Colon (tissue), 2 donors: ENCODE data around the gene DYNLT1.
"Not testable (repeated sequence)": the region's sequence is repeated elsewhere in the genome, so short reads cannot be mapped to it uniquely, and the experiment has no call there.

Source experiments
- FAIRE-seq: peaks from 2 replicates; lab custom pipeline; 2012; peaks lifted over from hg19 to GRCh38; lab: Jason Lieb, UNC
- donor health status: control.
- donor health status: control.

The DYNLT1 gene

DNA sequence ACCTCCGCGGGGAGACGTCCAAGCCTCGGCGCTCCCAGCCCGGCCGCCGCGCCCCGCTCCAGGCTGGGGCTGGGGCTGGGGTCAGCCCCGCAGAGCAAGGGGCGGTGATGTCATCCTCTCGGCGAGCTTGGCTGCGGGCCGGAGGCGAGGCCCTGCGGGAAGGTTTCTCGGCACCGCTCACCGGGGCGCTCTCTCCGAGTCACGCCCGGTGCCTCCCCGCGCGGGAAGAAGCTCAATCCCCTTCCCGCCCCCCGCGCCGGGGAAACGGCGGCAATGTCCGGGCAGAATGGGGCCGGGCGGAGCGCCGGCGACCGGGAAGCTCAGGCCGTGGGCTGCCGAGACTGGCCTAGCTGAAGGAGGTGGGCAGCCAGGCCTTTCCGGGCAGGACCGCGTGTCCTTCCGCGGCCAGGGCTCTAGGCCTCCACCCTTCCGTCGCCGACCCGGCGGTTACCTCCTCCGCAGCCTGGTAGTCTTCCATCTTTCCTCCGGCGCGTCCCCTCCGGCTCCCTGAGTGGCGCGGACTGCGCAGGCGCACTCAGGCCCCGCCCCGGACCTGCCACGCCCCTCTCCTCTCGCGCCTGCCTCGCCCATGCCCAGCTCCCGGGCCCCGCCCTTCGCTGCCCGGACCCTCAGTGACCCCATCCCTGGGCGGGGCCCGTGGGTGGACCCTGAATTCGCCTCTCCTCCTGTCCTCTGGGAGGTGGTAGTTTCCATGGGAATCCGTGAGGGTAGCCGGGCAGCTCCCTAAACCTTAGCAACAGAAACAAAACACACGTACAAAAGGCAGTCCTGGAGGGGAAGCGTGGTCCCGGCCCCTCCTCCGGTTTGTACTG, at the start of gene DYNLT1:
Gene DYNLT1 (minus strand): TSS at position 513 of the 833 bp plus-strand sequence. CDS start 35 bp downstream, at position 478.
- no peak for FAIRE-seq

DNA sequence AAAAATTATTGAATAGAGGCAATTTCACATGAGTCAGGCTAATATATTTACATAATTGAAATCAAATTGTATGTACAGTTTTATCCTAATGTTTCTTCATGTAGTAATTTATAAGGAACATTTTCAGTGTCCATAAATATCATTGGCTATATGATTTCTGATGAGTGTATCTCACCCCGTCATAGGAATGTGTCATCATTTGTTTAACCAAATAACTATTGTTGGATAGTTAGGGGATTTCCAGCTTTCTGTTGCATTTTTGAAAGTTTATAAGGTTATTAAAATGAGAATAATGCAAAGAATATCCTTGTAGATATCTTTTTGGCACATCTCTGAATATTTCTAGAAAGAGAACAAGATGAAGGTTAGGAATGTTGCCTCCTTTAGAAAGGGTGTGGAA, 44.3 kb upstream of the DYNLT1 start:
- no peak for FAIRE-seq

DNA sequence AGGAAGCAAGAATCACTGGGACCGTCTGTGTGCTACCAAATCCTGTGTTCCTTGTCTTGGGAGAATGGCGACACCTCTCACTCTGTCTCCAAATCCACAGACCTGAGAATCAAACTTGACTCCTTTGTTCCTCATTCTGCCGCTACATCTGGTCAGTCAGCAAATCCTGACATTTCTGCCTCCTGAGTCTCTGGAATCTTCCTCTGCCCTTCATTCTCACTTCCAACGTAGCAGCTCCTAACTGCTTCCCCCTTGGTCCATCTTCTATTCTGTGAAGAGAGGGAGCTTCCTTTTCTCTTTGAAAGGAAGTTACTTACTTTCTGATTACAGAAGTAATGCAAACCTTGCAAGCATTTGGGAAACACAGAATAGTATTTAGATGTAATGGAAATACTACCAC, 43.0 kb upstream of the DYNLT1 start:
- no peak for FAIRE-seq

DNA sequence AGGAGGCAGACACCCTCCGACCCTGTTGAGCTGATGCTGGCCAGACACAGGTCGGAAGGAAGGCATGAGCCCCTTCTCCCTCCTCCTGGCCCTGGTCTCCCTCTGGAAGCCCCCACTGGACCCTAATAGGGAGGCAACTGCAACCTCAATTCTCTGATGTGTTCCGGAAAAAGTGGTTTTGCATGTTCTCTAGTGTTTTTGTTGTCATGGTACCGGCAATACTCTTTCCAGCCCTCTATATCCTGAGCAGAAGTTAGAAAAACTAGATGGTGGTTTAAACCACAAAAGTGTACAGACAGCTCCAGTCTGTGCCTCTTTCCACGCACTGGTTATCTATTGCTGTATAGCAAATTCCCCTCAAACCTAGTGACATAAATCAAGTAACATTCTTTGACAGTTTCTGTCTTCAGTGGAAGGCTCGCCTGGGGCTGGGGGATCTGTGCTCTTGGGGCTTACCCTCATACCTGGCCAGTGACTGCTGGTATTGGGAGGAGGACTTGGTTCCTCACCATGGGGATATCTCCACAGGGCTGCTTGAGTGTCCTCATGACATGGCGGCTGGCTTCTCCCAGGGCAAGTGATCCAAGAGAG, 42.3 kb upstream of the DYNLT1 start:
- no peak for FAIRE-seq

DNA sequence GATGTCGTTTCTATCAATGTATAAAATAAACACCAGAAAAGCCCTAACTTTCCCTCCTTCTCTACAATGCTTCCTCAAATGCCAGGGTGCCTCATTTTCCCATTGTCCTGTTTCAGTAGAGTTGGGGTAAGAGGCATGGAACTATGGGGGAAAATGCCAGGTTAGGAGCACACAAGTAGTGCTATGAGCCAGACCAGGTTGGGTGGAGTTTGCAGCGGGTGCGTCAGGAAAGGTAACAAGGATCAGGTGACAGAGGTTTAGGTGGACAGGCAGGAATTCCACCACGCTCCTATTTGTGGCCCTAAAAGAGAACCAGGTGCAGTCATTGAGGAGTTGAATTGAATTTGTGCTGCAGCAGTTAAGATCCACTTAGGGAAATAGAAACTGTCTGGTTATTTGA, 41.8 kb upstream of the DYNLT1 start:
- no peak for FAIRE-seq

DNA sequence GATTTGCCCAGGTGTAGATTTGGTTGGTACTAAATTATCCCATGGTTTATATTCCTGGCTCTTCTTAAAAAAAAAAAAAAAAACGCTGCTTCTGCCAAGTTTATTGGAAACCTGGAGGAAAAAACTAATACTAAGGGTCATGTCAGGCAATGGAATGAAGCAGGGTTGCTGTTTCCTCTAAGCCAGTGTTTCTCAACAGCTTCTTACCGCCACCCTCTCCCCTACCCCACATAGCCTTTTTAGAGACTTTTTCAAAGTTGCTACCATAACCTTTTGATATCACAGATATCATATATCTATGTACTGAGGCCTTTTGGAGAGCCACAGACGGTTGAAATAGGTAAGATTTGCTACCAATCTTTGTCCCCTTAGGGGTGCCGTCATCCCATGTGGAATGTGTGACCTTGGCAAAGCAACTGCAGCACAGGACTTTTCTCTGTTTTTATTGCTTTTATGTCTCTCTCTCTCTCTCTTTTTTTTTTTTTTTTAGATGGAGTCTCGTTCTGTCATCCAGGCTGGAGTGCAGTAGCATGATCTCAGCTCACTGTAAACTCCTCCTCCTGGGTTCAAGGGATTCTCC, 40.3 kb upstream of the DYNLT1 start:
- FAIRE-seq: no peak

DNA sequence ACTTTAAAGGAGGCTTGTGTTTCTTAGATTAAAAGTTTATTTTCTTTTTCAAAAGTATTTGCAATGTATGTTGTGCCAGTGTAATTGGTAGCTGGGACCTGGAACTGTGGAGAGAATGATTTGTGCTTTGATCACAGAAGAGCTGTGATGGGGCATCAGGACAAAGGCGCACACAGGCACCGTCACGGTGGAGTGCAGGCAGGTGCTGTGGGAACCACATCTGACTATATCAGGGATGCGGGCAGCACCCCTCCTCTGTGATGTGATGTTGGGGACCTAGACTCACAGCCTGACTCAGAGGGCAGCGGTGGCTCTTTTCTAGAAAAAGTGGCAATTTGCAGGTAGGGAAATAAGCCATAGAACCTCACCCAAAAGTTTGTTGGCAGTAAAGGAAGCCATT, 39.8 kb upstream of the DYNLT1 start:
- FAIRE-seq: no peak

DNA sequence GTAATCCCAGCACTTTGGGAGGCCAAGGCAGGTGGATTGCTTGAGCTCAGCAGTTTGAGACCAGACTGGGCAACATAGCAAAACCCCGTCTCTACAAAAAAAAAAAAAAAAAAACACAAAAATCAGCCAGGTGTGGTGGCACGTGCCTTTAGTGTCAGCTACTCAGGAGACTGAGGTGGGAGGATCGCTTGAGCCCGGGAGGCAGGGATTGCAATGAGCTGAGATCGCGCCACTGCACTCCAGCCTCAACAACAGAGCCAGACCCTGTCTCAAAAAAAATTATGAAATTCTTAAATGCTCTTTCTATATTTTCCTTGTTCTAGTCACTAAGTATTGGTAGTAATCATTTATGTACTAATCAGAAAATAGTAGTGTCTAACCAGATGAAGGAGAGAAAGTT, 35.9 kb upstream of the DYNLT1 start:
- no peak for FAIRE-seq

DNA sequence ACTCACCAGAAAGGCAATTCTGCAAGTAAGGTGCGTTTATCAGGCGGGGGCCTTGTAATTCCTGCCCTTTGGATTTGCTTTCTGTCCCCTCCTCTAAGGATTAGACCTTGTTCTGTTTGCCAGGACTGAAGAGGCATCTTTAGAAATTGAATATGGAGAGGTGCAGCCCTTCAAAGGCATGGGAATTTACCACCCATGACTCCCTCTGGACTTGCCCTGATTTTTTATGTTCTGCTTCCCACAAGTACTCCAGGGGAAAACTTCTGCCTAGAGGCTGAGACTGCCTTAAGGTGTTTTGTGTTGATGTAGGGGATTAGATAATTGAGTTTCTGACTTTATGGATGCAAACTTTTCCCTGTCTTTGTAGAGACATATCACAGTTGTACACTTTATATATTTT, 35.5 kb upstream of the DYNLT1 start:
- no peak for FAIRE-seq

DNA sequence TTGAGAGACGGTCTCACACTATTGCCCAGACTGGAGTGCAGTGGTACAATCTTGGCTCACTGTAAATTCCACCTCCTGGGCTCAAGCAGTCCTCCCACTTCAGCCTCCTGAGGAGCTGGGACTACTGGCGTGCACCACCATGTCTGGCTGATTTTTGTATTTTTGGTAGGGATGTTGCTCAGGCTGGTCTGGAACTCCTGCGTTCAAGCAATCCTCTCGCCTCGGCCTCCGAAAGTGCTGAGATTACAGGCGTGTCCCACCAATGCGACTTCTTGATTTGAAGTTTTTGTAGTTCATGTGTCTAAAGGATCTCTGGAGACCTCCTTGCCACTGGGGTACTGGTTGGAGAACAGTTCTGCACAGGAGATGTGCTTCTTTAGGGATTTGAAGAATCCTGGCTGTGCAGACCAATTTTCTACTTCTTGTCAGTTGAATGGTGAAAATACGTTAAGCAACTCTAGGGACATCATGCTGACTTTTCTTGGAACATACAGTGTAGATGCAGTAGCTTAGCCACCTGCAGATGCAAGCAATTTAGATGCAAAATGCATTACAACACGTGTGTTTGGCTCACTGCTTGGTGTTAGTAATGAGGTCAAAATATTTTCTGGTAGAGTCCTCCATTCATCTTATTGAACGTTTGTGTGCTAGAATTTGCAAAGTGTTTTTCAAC, 33.5 kb upstream of the DYNLT1 start:
- no peak for FAIRE-seq

DNA sequence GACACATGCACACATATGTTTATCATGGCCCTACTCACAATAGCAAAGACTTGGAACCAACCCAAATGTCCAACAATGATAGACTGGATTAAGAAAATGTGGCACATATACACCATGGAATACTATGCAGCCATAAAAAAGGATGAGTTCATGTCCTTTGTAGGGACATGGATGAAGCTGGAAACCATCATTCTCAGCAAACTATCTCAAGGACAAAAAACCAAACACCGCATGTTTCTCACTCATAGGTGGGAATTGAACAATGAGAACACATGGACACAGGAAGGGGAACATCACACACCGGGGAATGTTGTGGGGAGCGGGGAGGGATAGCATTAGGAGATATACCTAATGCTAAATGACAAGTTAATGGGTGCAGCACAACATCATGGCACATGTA, 32.6 kb upstream of the DYNLT1 start:
- FAIRE-seq: not testable (repeated sequence)

DNA sequence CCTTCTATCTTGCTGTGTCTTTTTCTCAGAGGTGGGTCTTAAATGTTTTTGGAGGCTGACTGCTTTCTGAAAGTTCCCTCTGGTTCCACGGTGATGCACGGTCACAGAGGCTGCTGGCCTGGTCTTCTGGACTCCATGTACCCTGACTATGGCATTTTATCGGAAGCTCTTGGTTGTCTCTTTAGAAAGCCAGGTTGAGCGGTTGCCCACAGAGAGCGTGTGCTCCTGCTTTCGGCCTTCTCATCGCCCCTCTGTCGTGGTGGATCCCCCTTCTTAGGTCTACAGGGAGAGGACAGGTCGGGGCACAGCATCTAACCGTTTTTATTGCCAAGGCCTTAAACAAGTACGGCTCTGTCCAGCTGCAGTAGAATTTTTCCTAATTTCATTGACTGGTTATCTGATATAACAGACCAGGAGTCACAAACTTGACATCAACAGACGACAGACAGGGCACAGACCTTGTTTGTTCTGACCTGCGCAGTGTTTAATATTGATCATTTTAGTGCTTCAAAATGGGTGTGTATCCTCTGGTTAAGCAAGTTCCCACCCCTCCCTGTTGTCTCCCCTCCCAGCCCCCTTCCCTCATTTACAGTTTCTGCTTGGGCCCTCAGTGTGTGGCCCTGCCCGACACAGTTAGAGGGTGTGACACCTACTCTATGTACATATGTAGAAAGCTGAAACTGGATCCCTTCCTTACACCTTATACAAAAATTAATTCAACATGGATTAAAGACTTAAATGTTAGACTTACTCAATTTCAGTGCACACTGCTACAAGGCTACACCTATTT, 30.0 kb upstream of the DYNLT1 start:
- FAIRE-seq: no peak

DNA sequence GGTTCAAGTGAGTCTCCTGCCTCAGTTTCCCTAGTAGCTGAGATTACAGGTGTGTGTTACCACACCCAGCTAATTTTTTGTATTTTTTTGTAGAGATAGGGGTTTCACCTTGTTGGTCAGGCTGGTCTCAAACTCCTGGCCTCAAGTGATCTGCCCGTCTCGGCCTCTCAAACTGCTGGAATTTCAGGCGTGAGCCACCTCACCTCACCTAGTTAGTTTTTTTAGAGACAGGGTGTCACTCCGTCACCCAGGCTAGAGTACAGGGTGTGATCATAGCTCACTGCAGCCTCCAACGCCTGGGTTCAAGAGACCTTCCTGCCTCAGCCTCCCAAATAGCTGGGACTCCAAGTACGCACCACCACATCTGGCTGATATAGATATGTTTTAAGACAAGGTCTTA, 28.2 kb upstream of the DYNLT1 start:
- no peak for FAIRE-seq

DNA sequence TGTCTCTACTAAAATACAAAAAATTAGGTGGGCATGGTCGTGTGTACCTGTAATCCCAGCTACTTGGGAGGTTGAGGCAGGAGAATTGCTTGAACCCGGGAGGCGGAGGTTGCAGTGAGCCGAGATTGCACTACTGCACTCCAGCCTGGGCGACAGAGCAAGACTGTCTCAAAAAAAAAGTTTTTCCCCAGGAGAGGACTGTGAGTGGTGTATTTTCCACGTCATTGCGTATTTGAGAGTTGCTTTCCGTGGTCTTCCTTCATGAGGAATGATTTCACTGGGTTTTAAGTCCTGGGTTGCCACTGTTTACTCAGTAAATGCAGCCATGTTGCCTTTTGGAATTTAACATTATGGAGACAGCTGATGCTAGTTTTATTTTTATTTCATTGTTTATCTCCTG, 27.6 kb upstream of the DYNLT1 start:
- FAIRE-seq: not testable (repeated sequence)

DNA sequence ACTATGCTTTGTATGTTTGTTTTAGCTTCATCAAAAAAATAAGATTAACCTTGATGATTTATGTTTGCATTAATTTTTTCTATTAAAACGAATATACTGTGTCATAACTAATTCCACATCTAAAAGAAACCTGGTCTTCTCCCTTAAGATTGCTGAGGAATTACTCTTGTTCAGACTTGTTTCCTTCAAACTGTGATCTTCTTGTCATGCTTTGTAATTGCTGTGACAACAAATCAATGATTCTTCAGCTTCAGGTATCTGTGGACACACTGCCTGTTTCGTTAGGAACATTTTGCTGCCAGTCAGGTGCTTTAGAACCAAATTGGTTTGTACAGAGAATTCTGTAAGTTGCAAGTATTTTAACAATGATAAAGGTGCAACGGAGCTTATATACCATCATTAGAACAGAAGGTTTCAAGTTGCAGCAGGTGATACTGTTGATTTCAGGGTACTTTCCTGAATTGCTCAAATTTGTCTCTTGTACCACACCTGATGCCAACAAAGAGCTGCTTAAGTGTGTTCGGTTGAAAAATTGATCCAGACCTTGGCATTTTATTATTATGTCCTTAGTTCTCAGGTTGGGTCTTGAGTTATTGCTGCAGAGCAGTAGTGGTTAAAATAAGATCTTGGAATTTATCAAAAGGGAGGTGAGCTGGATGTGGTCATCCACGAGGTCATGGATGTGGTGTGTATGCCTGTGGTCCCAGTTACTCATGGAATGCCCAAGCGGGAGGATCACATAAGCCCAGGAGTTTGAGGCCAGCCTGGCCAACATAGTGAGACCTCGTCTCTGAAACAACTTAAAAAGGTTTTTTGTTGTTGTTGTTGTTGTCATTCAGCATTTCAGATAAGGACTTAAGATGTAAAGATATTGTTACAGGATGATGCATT, 24.8 kb upstream of the DYNLT1 start:
- FAIRE-seq: no peak

DNA sequence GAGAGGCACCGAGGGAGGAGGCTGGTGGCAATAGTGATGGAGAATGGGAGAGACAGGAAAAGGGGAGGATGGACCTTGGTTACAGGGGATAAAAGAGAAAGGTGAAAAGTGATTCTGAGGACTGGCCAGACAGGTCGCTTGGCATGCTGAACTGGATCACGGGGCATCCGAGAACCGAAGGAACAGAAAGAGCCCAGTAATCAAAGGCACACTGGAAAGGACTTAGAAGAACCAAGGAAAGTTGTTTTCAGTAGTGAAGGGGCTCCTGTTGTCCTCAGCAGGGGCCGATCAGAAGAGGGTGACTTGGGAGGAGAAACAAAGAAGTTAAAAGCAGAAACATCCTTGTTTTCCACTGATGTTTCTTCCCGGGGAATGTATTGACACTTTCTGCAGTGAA, 24.2 kb upstream of the DYNLT1 start:
- FAIRE-seq: no peak

DNA sequence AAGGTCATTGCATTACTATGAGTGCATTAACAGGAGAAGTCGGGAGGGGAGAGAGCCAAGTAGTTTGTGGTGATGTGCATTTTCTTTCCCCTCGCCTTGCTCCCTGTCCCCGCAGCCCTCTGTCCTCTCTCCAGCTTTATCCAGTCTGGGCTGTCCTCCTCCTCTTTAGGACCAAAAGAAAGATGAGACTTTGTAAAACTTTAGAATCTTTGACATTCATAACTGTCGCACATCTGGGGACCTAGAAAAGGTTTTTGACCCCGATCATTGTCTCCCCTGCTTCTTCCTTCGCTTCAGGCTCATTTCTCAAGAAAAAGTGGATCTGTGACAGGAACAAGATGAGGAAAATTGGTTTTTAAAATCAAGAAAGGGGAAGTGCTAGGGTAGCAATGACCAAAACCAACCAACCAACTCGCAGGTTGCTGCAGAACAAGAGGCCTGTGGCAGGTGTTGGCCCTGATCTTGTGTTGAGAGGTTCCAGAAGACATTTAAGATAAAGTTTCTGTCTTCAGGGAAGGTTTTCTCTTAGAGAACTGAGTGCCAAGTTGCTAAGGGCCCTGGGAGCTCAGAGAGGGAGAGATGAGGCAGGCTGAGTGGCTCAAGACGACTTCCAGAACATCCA, 22.9 kb upstream of the DYNLT1 start:
- FAIRE-seq: no peak

DNA sequence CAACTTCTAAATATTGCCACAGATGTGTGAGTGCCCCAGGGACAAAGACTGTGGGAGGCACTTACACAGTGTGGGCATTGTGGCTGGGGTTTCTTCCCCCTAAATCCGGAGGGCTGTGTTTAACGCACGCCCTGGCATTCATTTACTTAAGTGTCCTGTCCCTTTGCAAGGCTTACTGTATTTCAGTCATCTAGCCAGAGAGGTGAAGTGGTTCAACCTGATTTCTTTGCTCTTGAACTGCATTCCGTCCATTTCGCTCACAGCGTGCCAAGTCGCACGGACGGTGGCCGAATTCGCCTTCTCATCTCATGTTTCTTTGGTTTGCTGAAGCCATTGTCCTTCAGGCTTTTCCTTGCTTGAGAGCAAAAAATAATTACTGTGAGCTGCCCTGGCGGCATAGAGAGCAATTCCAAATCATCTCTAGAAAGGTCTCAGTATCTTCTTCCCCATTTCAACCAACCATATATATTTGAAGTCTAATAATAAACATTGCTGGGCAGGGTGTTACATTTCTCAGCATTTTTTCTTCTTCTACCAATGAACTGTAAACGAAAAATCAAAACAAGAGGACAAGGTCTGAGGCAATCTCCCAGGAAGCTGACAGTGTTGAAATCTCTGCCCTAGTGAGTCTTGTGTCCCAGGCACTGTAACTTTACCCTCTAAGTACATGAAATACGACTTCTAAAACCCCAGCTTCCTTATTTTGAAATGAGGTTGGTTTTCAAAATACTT, 22.3 kb upstream of the DYNLT1 start:
- no peak for FAIRE-seq

DNA sequence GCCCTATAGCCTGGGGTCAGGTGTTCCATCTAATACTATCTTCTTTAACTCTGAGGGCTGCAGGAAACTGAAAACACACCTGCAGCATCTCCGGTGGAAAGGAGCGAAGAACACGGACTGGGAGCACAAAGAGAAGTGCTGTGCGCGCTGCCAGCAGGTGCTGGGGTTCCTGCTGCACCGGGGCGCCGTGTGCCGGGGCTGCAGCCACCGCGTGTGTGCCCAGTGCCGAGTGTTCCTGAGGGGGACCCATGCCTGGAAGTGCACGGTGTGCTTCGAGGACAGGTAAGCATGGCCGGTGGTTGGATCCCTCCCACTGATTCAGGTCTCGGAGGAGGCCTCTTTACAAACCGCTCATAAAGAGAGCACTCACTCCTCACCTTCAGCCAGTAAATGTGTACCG, 20.8 kb upstream of the DYNLT1 start:
- FAIRE-seq: no peak

DNA sequence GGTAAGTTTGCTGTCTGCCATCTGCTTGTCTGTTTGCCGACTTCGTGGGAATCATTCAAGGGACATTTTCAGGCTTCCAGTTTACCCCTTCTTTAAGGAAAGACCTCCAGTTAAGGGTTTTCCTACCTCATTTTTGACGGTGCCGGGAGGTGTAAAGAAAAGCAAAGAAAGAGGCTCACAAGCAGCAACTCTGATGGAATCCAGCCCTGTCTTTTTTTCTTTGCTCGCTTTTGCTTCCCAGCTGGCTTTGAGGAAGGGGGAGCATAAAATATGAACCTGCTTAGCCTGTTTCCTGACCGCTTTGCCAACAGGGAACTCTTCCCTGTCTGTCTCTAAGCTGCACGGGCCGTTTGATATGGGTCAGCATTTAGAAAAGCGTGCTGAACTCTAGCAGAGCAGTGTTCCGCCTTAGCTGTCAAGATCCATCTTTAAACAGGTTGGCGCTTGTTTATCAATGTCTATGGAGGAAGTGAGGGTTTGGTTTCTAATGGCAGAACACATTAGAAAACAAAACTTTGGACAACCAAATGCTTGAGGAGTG, 19.2 kb upstream of the DYNLT1 start:
- no peak for FAIRE-seq
